HG02678 (cell line): Measurements from ENCODE around the gene PYGL.
"Not testable (repeated sequence)": the region's sequence is repeated elsewhere in the genome, so short reads cannot be mapped to it uniquely, and the experiment has no call there.

ENCODE experiments used
- ATAC-seq: cut with Tn5 transposase; IDR thresholded peaks from one replicate; pipeline ENCODE4 v1.9.1; 2021; ENCODE audit warnings: mild to moderate bottlenecking, moderate library complexity; ENCODE audit not compliant: unreplicated experiment

PYGL gene

GRCh38 chr14:50955373-50956043 is 11.2 kb upstream of the PYGL start:
- no peak for ATAC-seq

GRCh38 chr14:50954811-50955372 is 10.6 kb upstream of the PYGL start:
- ATAC-seq = no peak

GRCh38 chr14:50953502-50953901 is 9.2 kb upstream of the PYGL start:
- no peak for ATAC-seq

- ATAC-seq = no peak
These were observed 6.7 kb upstream of the PYGL start for GRCh38 chr14:50951032-50951431.

- ATAC-seq = no peak
These were observed 3.9 kb upstream of the PYGL start for GRCh38 chr14:50948205-50948604.

- ATAC-seq = no peak
These were observed 3.2 kb upstream of the PYGL start for GRCh38 chr14:50947446-50947845.

- ATAC-seq = no peak
These were observed 2.1 kb upstream of the PYGL start for GRCh38 chr14:50946234-50946935.

- peak; percentile 5 for ATAC-seq
These were observed 547 bp upstream of the PYGL start for GRCh38 chr14:50944647-50945413.

- ATAC-seq = no peak
These were observed 881 bp downstream of the PYGL start for GRCh38 chr14:50943261-50943942.

GRCh38 chr14:50941638-50942037 is 2.6 kb downstream of the PYGL start:
- ATAC-seq = not testable (repeated sequence)

- ATAC-seq = no peak
These were observed 3.1 kb downstream of the PYGL start for GRCh38 chr14:50941151-50941550.

- ATAC-seq = no peak
These were observed 6.5 kb downstream of the PYGL start for GRCh38 chr14:50937800-50938199.

- no peak for ATAC-seq
These were observed 7.0 kb downstream of the PYGL start for GRCh38 chr14:50937325-50937724.

- ATAC-seq = no peak
These were observed 7.4 kb downstream of the PYGL start for GRCh38 chr14:50936882-50937281.

GRCh38 chr14:50936016-50936340 is 8.3 kb downstream of the PYGL start:
- no peak for ATAC-seq

- ATAC-seq = no peak
These were observed 8.9 kb downstream of the PYGL start for GRCh38 chr14:50935126-50936015.

- ATAC-seq = no peak
These were observed 11.4 kb downstream of the PYGL start for GRCh38 chr14:50932592-50933495.

- ATAC-seq = no peak
These were observed 12.1 kb downstream of the PYGL start for GRCh38 chr14:50932156-50932555.

GRCh38 chr14:50931559-50931958 is 12.7 kb downstream of the PYGL start:
- ATAC-seq = no peak
